ENCODE data around the gene P2RX3.
"Not testable (repeated sequence)": the region's sequence is repeated elsewhere in the genome, so short reads cannot be mapped to it uniquely, and the experiment has no call there.

The P2RX3 gene

DNA sequence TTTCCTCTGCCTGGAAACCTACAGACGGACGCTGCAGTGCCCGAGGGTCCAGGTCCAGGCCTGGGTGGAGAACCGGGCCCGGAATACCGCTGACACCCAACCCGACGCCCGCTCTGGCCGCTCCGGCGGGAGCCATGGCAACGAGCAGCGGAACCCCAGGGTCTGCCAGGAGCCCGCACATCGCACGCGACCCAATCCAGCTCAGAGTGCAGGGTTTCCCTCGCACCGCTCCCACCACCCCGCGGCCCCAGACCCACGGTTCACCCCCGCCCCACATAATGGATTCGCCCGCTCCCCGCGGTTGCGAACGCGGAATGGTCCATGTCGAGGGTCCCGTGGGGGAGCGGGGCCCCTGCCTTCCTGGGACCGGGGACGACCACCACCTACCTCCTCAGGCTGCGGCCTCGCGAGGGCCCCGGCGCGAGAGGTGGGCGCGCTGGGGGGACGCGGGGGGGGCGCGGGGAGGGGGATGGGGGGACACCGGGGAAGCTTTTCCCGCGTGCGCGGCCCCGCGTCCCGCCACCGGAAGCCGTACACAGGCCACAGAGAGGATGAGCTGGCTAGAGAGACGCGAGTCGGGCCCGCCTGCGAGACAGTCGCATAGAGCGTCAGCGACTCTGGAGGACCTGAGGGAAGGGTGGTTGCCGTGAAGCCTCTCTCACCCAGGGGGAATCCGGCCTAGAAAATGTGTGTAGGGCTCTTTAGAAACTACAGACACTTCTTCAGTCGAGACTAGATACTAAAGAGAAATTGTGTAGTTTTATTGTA, 2.6 kb upstream of the P2RX3 start, which contains the start of gene SSRP1:
SSRP1 (minus strand) TSS at position 550 of the 768 bp plus-strand sequence. CDS start 771 bp downstream, outside the sequence.
- Histone ChIP-seq H3K27me3 (ENCODE audit: control insufficient read depth in 5 of 5, insufficient read depth in 4 of 5, low read length in 5 of 5) (no peaks in the 10 kb centered on the region), H3K4me3 (ENCODE audit: low read depth in 1 of 5, low read length in 5 of 5) (peak within 1 kb of the TSS; percentile 76 to 81 (median 77)), H3K4me1 (ENCODE audit: control insufficient read depth in 5 of 5, insufficient read depth in 5 of 5, low read length in 5 of 5) (peaks cover 7 to 21% (median 20%) of the 10 kb centered on the region in 5 donors), H3K9me3 (ENCODE audit: control insufficient read depth in 5 of 5, low read length in 5 of 5) (no peaks in the 10 kb centered on the region), H3K9ac (ENCODE audit: low read length in 5 of 5) (peak within 1 kb of the TSS; percentile 69 to 96 (median 81)), H3K36me3 (ENCODE audit: control insufficient read depth in 5 of 5, insufficient read depth in 5 of 5, low read length in 5 of 5) (peaks cover 3 to 35% (median 30%) of the 10 kb centered on the region in 5 donors), H3K27ac (ENCODE audit: low read depth, low read length) (peak within 1 kb of the TSS; percentile 81)

DNA sequence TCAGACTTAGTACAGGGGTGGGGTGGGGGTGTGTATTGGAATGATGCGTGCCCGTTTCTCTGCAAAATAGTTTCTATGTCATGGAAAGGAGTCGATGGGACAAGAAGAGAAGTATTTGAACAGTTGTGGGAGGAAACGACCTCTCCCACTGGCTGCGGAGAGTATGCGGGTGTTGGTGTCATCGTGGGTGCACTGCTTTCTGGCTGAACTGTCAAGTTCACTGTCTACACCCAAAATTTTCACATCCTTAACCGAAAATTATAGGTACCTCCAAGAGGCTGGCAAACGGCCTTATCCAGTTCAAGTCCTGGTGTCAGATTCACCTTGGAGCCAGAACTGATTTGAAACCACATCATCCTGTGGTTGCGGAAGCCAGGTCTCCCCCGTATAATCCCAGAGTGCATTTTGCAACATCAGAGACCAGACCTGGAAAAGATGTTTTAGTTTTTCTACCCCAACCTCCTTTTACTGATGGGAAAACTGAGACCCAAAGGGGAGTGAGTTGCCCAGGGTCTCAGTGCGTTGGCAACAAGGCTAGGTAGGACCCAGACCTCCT, 2.0 kb upstream of the P2RX3 start:
- Histone ChIP-seq H3K27me3 (ENCODE audit: control insufficient read depth in 5 of 5, insufficient read depth in 4 of 5, low read length in 5 of 5) (no peaks in the 10 kb centered on the region), H3K27ac (ENCODE audit: low read depth, low read length) (peak overlapping the region; percentile 81), H3K9ac (ENCODE audit: low read length in 5 of 5) (peak overlapping the region; percentile 69 to 96 (median 78)), H3K4me1 (ENCODE audit: control insufficient read depth in 5 of 5, insufficient read depth in 5 of 5, low read length in 5 of 5) (peaks cover 7 to 20% (median 20%) of the 10 kb centered on the region in 5 donors), H3K4me3 (ENCODE audit: low read depth in 1 of 5, low read length in 5 of 5) (peak overlapping the region; percentile 59 to 77 (median 75)), H3K9me3 (ENCODE audit: control insufficient read depth in 5 of 5, low read length in 5 of 5) (no peaks in the 10 kb centered on the region), H3K36me3 (ENCODE audit: control insufficient read depth in 5 of 5, insufficient read depth in 5 of 5, low read length in 5 of 5) (peaks cover under 1 to 29% (median 23%) of the 10 kb centered on the region in 5 donors)

DNA sequence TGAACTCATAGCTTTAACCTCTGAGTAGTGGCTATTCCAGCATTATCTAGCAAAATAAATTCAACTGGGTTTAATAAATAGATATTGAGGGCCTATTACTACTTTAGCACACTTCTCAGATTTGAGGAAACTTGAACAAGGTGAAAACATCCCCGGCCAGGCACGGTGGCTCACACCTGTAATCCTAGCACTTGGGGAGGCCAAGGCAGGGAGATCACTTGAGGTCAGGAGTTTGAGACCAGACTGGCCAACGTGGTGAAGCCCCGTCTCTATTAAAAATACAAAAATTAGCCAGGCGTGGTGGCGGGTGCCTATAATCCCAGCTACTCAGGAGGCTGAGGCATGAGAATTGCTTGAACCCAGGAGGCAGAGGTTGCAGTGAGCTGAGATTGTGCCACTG, 1.3 kb upstream of the P2RX3 start:
- peaks cover 7 to 20% (median 20%) of the 10 kb centered on the region in 5 donors for H3K4me1 ChIP-seq (ENCODE audit: control insufficient read depth in 5 of 5, insufficient read depth in 5 of 5, low read length in 5 of 5)
- H3K9ac ChIP-seq (ENCODE audit: low read length in 5 of 5) = peak overlapping the region in 1 of 5 donors; percentile 78
- H3K4me3 ChIP-seq (ENCODE audit: low read depth in 1 of 5, low read length in 5 of 5); H3K27me3 ChIP-seq (ENCODE audit: control insufficient read depth in 5 of 5, insufficient read depth in 4 of 5, low read length in 5 of 5); H3K27ac ChIP-seq (ENCODE audit: low read depth, low read length); H3K9me3 ChIP-seq (ENCODE audit: control insufficient read depth in 5 of 5, low read length in 5 of 5): not testable (repeated sequence)
- peaks cover 0 to 22% (median 17%) of the 10 kb centered on the region in 5 donors for H3K36me3 ChIP-seq (ENCODE audit: control insufficient read depth in 5 of 5, insufficient read depth in 5 of 5, low read length in 5 of 5)

DNA sequence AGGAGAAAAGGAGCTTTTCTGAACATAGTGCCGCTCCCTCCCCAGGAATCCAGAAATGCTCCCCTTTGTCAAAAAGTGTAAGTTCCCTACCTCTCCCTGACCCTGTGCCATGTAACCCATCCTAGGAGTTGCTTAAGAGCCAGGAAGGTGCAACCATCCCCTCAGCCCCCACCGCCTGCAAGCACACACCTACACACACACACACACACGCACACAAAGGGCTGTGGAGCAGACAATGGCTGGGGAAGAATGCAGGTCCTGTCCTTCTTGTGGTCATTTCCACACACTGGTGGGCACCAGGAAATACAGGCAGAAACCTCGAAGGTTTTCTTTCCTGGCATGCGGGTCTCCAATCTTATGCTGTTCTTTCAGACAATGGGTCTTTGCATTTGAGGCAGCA, 1.2 kb downstream of the P2RX3 start:
- Histone ChIP-seq H3K36me3 (ENCODE audit: control insufficient read depth in 5 of 5, insufficient read depth in 5 of 5, low read length in 5 of 5) (peaks cover 0 to 2% (median 0%) of the 10 kb centered on the region in 5 donors), H3K9ac (ENCODE audit: low read length in 5 of 5) (no peak overlapping the region), H3K4me1 (ENCODE audit: control insufficient read depth in 5 of 5, insufficient read depth in 5 of 5, low read length in 5 of 5) (peaks cover 7 to 18% (median 16%) of the 10 kb centered on the region in 5 donors), H3K27me3 (ENCODE audit: control insufficient read depth in 5 of 5, insufficient read depth in 4 of 5, low read length in 5 of 5) (no peaks in the 10 kb centered on the region), H3K4me3 (ENCODE audit: low read depth in 1 of 5, low read length in 5 of 5) (no peak overlapping the region), H3K27ac (ENCODE audit: low read depth, low read length) (no peak overlapping the region), H3K9me3 (ENCODE audit: control insufficient read depth in 5 of 5, low read length in 5 of 5) (no peaks in the 10 kb centered on the region)

DNA sequence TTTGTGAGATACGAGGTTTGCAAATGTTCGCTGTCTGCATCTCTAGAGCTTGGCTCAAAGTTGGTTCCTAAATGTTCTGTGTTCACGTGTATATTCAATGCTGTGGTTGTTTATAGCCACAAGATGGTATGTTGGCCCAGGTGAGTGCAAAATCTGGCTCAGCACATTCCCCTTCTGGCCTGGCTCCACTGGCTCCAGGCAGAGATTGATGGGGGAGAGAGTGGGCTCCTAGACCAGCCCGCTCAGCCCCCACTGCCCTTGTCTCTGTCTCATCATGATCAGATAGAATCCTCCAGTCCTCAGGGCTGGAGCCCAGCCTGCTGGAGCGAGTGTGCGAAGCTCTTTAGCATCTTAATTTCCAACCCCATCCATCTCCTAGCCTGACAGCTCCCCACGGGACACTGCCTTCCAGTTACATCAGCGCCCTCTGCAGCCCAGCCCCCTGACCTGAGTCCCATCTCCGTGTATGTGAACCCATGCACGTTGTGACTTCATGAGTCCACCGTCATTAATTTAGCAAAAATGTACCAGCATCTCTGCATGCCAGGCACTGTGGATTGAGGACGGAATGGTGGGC, 2.0 kb downstream of the P2RX3 start:
- Histone ChIP-seq H3K27me3 (ENCODE audit: control insufficient read depth in 5 of 5, insufficient read depth in 4 of 5, low read length in 5 of 5) (no peaks in the 10 kb centered on the region), H3K4me1 (ENCODE audit: control insufficient read depth in 5 of 5, insufficient read depth in 5 of 5, low read length in 5 of 5) (peaks cover 4 to 10% (median 8%) of the 10 kb centered on the region in 5 donors), H3K36me3 (ENCODE audit: control insufficient read depth in 5 of 5, insufficient read depth in 5 of 5, low read length in 5 of 5) (no peaks in the 10 kb centered on the region), H3K27ac (ENCODE audit: low read depth, low read length) (no peak overlapping the region), H3K4me3 (ENCODE audit: low read depth in 1 of 5, low read length in 5 of 5) (no peak overlapping the region), H3K9ac (ENCODE audit: low read length in 5 of 5) (no peak overlapping the region), H3K9me3 (ENCODE audit: control insufficient read depth in 5 of 5, low read length in 5 of 5) (no peaks in the 10 kb centered on the region)

DNA sequence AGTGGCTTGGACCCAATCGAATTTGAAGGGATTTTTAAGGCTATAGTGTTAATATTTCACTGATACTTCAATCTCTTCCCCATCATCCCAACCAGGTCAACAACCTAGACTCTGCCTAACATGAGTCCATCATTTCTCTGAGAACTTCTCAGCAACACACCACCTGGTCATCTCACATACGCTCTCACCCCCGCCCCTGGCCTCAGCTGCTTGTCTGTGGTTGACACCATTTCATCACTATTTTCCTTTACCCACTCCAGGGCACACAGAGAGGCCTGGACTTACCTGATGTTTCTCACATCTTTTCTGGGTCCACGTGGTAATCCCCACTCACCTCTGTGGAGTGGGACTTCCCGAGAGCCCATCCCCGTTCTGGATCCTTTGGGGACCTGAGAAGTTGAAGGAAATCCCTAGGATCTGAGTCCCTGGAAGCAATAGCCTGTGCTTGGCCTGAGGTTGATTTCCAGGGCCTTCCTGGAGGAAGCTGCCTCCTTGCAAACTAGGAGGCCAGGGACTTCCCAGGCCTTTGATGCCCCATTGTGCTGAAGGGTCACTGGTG, 3.2 kb downstream of the P2RX3 start:
- Histone ChIP-seq H3K4me1 (ENCODE audit: control insufficient read depth in 5 of 5, insufficient read depth in 5 of 5, low read length in 5 of 5) (peaks cover 0 to 2% (median 2%) of the 10 kb centered on the region in 5 donors), H3K4me3 (ENCODE audit: low read depth in 1 of 5, low read length in 5 of 5) (no peak overlapping the region), H3K27ac (ENCODE audit: low read depth, low read length) (no peak overlapping the region), H3K9me3 (ENCODE audit: control insufficient read depth in 5 of 5, low read length in 5 of 5) (no peaks in the 10 kb centered on the region), H3K36me3 (ENCODE audit: control insufficient read depth in 5 of 5, insufficient read depth in 5 of 5, low read length in 5 of 5) (no peaks in the 10 kb centered on the region), H3K9ac (ENCODE audit: low read length in 5 of 5) (no peak overlapping the region), H3K27me3 (ENCODE audit: control insufficient read depth in 5 of 5, insufficient read depth in 4 of 5, low read length in 5 of 5) (no peaks in the 10 kb centered on the region)

DNA sequence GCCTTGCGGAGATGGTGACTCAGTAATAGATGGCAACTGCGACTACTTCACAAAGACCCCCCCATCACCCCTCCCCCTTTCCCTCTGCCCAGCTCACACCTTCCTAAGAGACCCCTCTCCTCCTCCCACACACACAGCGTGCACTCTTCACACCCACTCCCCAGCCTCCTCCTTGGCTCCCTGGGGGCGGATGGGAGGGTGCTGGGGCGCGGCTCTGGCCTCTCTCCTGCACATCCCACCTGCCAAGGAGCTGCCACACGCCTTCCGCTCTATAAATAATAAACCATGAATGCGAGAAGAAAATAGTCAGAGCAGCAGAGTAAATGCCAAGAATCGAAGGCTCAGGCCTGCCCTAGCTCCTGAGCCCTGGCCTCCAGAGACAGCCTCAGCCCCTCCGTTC, 4.5 kb downstream of the P2RX3 start:
- H3K4me3 ChIP-seq (ENCODE audit: low read depth in 1 of 5, low read length in 5 of 5) = no peak overlapping the region
- H3K36me3 ChIP-seq (ENCODE audit: control insufficient read depth in 5 of 5, insufficient read depth in 5 of 5, low read length in 5 of 5) = no peaks in the 10 kb centered on the region
- H3K4me1 ChIP-seq (ENCODE audit: control insufficient read depth in 5 of 5, insufficient read depth in 5 of 5, low read length in 5 of 5) = no peaks in the 10 kb centered on the region
- H3K27me3 ChIP-seq (ENCODE audit: control insufficient read depth in 5 of 5, insufficient read depth in 4 of 5, low read length in 5 of 5) = no peaks in the 10 kb centered on the region
- H3K27ac ChIP-seq (ENCODE audit: low read depth, low read length) = no peak overlapping the region
- no peak overlapping the region for H3K9ac ChIP-seq (ENCODE audit: low read length in 5 of 5)
- H3K9me3 ChIP-seq (ENCODE audit: control insufficient read depth in 5 of 5, low read length in 5 of 5) = no peaks in the 10 kb centered on the region

DNA sequence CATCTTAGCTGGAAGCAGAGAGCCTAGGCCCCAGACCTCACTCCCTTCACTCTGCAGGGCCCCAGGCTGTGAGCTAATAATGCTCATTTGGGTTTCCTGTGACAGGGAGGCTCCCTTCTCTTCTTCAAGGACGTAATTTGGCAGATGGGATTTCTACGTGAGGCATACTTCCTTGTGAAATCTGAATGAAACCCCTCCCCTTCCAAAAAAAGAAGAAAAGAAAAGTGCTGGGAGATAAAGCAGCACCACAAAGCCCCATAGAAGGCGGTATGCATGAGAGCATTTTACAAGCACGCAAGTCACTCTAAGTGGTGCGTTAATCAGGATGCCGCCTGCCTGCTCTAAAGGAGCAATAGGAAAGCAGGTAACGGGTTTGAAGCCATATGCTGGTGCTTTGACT, 5.7 kb downstream of the P2RX3 start:
- Histone ChIP-seq H3K36me3 (ENCODE audit: control insufficient read depth in 5 of 5, insufficient read depth in 5 of 5, low read length in 5 of 5) (no peaks in the 10 kb centered on the region), H3K4me1 (ENCODE audit: control insufficient read depth in 5 of 5, insufficient read depth in 5 of 5, low read length in 5 of 5) (no peaks in the 10 kb centered on the region), H3K9ac (ENCODE audit: low read length in 5 of 5) (no peak overlapping the region), H3K4me3 (ENCODE audit: low read depth in 1 of 5, low read length in 5 of 5) (no peak overlapping the region), H3K27ac (ENCODE audit: low read depth, low read length) (no peak overlapping the region), H3K9me3 (ENCODE audit: control insufficient read depth in 5 of 5, low read length in 5 of 5) (no peaks in the 10 kb centered on the region), H3K27me3 (ENCODE audit: control insufficient read depth in 5 of 5, insufficient read depth in 4 of 5, low read length in 5 of 5) (no peaks in the 10 kb centered on the region)

DNA sequence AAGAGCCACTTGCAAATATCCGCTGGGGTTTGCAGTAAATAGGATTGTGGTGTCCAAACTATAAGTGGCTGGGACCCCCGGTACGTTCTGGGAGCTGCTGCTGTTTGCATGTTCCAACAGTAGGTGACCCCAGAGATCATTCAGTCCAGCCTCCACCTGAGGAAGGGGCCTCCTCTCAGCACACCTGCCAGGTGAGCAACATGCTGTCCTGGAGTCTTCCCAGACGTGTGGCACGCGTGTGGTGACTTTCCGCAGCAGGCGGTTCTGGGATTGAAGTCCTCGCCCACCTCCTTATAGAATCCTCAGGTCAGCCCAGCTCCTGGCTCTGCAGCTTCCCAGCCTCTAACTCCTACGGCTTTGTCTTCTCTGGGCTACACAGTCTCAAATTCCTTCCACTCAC, 6.7 kb downstream of the P2RX3 start:
- no peaks in the 10 kb centered on the region for H3K9me3 ChIP-seq (ENCODE audit: control insufficient read depth in 5 of 5, low read length in 5 of 5)
- H3K4me3 ChIP-seq (ENCODE audit: low read depth in 1 of 5, low read length in 5 of 5) = no peak overlapping the region
- no peaks in the 10 kb centered on the region for H3K27me3 ChIP-seq (ENCODE audit: control insufficient read depth in 5 of 5, insufficient read depth in 4 of 5, low read length in 5 of 5)
- H3K9ac ChIP-seq (ENCODE audit: low read length in 5 of 5) = no peak overlapping the region
- no peaks in the 10 kb centered on the region for H3K36me3 ChIP-seq (ENCODE audit: control insufficient read depth in 5 of 5, insufficient read depth in 5 of 5, low read length in 5 of 5)
- peaks cover 0 to 5% (median 4%) of the 10 kb centered on the region in 5 donors for H3K4me1 ChIP-seq (ENCODE audit: control insufficient read depth in 5 of 5, insufficient read depth in 5 of 5, low read length in 5 of 5)
- H3K27ac ChIP-seq (ENCODE audit: low read depth, low read length) = no peak overlapping the region

Data from subcutaneous abdominal adipose tissue (tissue), 5 donors.